ENCODE data around the gene TUBB6.
A peak's percentile ranks its signal among the peaks of the same experiment; 100 is the strongest.

The TUBB6 gene

DNA sequence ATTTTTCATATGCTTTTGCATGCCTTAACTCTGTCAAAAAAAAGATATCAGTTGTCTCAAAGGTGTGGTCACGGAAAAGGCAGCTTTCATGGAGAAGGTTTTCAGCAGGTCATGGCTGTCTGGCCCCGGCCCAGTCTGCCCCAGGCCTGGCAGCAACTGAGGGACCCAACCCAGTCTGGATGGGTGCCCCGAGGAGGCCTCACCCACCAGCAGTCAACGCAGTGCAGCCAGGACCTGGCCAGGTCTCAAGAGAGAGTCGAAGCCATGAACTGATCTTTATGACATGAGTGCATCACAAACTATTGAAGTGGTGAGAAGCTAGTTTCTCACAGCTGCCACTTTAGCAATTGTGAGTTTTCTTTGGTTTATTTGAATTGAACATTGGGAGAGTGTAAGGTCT lies 7.9 kb downstream of the TUBB6 start:
- DNase-seq: no peak

GRCh38 chr18:12317664-12318333 lies 9.8 kb downstream of the TUBB6 start:
- no peak for DNase-seq

- no peak for DNase-seq
Measured at GRCh38 chr18:12318334-12318697, 10.3 kb downstream of the TUBB6 start.

DNA sequence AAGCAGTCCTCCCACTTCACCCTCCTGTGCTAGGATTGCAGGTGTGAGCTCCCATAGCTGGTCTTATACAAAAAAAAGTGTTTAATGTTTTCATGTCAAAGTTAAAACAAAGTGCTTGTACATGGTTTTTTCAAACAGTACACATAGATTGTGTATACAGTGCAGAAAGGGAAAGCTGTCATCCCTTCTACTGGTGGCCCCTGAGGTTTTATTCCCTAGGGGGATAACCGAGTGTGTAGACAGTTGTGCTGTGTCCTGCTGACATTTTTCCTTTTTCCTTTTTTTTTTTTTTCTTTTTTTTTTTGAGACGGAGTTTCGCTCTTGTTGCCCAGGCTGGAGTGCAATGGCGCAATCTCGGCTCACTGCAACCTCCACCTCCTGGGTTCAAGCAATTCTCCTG lies 10.8 kb downstream of the TUBB6 start:
- DNase-seq: no peak

DNA sequence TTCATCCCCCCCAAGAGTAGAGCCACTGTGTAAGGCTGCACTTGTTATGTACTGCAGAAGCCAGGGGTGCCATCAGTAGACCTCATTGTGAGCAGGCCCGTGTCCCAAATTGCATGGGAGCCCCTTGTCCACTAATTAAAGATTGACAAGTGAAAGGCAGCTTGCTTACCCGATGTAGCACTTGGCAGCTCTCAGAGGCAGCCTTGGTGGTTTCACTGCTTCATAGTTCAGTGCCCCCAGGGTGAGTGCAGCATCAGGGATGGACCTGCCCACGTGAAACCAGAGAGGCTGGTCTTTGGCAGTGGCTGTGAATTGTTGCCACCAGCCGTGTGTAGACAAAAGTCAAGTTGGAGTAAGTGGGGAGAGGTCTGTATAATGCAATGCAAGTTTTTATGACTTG lies 13.3 kb downstream of the TUBB6 start:
- DNase-seq: no peak

GRCh38 chr18:12324991-12325725 lies 17.1 kb downstream of the TUBB6 start:
- no peak for DNase-seq

DNA sequence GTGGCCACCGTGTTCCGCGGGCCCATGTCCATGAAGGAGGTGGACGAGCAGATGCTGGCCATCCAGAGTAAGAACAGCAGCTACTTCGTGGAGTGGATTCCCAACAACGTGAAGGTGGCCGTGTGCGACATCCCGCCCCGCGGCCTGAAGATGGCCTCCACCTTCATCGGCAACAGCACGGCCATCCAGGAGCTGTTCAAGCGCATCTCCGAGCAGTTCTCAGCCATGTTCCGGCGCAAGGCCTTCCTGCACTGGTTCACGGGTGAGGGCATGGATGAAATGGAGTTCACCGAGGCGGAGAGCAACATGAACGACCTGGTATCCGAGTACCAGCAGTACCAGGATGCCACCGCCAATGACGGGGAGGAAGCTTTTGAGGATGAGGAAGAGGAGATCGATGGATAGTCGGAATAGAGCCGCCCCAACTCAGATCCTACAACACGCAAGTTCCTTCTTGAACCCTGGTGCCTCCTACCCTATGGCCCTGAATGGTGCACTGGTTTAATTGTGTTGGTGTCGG lies 17.7 kb downstream of the TUBB6 start:
- DNase-seq: no peak

GRCh38 chr18:12326711-12327460 lies 18.8 kb downstream of the TUBB6 start:
- no peak for DNase-seq

GRCh38 chr18:12327510-12328178 lies 19.6 kb downstream of the TUBB6 start:
- peak; percentile 16 for DNase-seq

GRCh38 chr18:12328179-12328823 lies 20.3 kb downstream of the TUBB6 start:
- DNase-seq: no peak

GRCh38 chr18:12329125-12329698 lies 21.2 kb downstream of the TUBB6 start:
- DNase-seq: no peak

DNA sequence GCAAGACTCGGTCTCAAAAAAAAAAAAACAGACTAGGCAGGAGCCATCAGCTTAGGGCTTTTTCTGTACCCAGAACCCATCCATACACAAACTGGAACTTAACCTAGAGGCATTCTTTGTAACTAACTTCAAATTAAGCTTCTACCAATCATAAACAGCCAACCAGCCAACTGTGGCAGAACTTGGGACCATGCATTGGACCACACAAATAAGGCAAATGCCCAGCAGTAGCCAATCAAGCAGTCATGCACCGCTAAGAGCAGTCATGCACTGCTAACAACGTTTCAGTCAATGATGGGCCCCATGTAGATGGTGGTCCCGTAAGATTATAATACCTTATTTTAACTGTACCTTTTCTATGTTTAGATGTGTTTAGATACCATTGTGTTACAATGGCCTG lies 22.7 kb downstream of the TUBB6 start:
- no peak for DNase-seq

- DNase-seq: no peak
Measured at GRCh38 chr18:12333506-12334290, 25.7 kb downstream of the TUBB6 start.

DNA sequence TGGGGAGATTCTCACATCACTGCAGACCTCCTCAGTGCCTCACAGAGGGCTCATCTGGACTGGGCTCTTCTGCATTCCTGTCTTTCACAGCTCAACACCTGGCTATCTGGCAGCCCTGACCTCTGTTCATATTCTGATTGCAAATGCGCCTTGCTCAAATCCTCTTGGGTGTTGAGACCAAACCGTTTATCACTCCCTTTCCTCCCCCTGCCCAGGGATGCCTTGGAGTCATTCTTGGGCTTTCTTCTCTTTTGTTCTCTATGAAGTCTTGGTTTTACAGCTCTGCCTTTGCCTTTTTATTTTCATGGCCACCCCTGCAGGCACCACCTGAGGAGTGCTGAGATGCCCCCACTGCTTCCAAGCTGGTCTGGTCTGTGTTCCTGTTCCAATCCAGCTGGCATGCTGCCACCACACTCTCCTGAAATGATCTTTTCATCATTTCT lies 26.3 kb downstream of the TUBB6 start:
- no peak for DNase-seq

DNA sequence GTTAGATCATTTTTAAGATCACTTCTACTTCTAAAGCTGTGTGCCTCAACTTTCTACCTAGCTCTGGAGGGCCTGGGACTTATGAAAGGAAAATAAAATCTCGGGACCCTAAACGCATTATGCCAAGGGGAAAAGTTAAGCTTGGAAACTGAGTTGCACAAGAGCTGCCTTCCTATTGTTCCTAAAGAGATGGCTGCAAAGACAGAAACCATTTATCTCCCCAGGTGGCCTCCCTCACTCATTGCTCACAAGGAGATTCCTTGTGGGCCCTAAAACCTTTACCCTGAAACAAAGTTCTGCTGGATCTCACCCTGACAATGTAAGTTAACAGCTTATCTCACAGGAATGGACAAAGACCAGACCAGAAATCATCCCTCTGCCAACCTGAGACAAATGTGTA lies 26.8 kb downstream of the TUBB6 start:
- DNase-seq: no peak

DNA sequence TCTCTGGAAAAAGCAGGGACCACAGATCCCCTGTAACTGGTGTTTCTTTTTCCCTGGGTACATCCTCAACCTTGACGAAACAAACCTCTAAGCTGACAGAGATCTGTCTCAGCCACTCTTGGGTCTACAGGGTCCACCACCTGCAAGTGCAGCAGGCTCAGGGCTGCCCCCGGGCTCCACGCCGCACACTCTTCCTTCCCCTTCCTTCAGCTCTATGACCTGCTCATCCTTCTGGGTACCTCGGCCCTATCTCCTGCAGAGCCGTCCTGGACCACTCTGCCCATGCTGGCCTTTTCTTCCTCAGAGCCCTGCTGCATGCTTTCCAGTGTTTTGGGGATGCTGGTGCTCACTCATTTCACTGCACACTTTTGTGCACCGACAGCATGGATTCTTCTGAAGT lies 27.5 kb downstream of the TUBB6 start:
- DNase-seq: no peak

DNA sequence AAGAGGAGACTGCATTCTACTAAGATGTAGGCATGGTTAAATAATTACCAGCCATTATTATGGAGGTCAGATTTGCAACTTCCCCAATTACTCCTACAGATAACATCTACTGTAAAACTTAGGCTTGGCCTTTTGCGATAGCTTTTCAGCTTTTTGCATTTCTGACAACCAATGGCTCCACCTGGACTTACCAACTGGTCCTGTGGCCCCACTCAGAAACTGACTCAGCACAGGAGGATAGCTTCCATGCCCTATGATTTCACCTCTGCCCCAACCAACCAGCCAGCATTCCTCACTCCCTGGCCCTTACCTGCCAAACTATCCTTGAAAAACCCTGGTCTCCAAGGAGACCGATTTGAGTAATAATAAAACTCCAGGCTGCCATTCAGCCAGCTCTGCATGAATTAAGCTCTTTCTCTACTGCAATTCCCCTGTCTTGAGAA lies 28.2 kb downstream of the TUBB6 start:
- no peak for DNase-seq

GRCh38 chr18:12336887-12337286 lies 28.8 kb downstream of the TUBB6 start:
- DNase-seq: no peak

DNA sequence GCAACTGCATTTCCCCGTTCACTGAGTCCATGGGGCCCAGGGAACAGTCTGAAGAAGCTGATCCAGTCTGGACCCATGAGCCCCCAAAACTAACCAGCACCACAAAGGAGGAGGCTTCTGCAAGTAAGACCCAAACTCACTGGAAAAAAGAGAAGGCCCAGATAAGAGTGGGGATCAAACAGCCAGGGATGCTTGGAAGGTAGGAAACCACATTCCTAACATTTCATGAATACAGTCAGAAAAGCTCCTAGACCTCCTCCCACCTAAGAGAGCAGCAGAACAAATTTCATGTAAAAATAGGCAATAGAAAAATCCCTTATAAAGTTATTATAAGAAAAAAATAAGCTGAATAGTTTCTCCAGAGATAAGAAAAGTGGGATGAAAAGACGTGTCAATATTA lies 30.3 kb downstream of the TUBB6 start:
- DNase-seq: no peak

- no peak for DNase-seq
Measured at GRCh38 chr18:12340945-12341660, 33.1 kb downstream of the TUBB6 start.

GRCh38 chr18:12342661-12343060 lies 34.6 kb downstream of the TUBB6 start:
- DNase-seq: no peak

All from NK-92 treated with Interleukin-12 subunit alpha and Interleukin-12 subunit beta, amount 100 ng/mL, for 24 hours (cell line).